ENCODE measurements around the gene ATP1B1. TPM values are rescaled to one million over a fixed set of nuclear protein-coding genes. Genes with fewer than 3 reads are reported as not detected.

The ATP1B1 gene
- polyA plus RNA-seq, 1 donor (not counting 4 experiments of a cell fraction or from before 2014, with no cell fraction given), result 30.0 TPM

DNA sequence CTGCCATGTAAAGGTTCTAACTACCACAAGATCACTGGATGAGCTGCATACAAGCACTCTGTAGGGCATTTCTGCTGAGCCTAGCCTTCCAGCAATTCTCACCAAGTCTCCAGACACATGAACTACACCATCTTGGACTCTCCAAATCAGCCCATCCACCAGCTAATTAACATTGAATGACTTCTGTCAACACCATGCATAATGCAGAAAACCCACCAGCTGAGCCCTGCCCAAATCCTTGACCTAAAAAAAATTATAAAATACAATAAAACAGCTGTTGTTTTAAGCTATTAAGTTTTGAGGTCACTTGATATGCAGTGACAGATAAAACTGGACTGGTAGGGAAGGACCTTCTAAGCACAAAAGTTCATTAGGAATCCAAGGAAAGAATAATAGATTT lies 44.3 kb upstream of the ATP1B1 start:
- Histone ChIP-seq H3K9me3 (ENCODE audit: control insufficient read depth, low read depth, low read length) (no peaks in the 10 kb centered on the region), H3K27ac (ENCODE audit: control insufficient read depth, insufficient read depth, low read length) (no peak overlapping the region), H2AFZ (ENCODE audit: control insufficient read depth, low read length) (no peak overlapping the region), H3K4me3 (ENCODE audit: control insufficient read depth in 2 of 3, extremely low read depth in 1 of 3, insufficient read depth in 2 of 3, low read depth in 1 of 3, low read length in 3 of 3) (no peak overlapping the region), H3K4me1 (ENCODE audit: control insufficient read depth, extremely low read depth, insufficient read depth, low read length) (peaks cover 11% of the 10 kb centered on the region), H3K36me3 (ENCODE audit: control insufficient read depth in 2 of 2, extremely low read depth in 1 of 2, insufficient read depth in 2 of 2, low read length in 2 of 2) (no peaks in the 10 kb centered on the region), H3K27me3 (ENCODE audit: control insufficient read depth, extremely low read depth, insufficient read depth, low read length) (no peaks in the 10 kb centered on the region), H3K9ac (ENCODE audit: control insufficient read depth, extremely low read depth, insufficient read depth, low read length) (no peak overlapping the region), H3K9me1 (ENCODE audit: control insufficient read depth, extremely low read depth, insufficient read depth, low read length) (no peaks in the 10 kb centered on the region), H3K79me2 (ENCODE audit: control insufficient read depth, insufficient read depth, low read length) (no peaks in the 10 kb centered on the region), H3K4me2 (ENCODE audit: control insufficient read depth, extremely low read depth, insufficient read depth, low read depth, low read length) (no peak overlapping the region), H4K20me1 (ENCODE audit: control insufficient read depth, extremely low read depth, insufficient read depth, low read length) (no peaks in the 10 kb centered on the region)
- TF ChIP-seq EZH2 (IDR thresholded peaks at IDR 0.05; ENCODE audit: low read length), result no peak
- TF ChIP-seq, protein P1, sequence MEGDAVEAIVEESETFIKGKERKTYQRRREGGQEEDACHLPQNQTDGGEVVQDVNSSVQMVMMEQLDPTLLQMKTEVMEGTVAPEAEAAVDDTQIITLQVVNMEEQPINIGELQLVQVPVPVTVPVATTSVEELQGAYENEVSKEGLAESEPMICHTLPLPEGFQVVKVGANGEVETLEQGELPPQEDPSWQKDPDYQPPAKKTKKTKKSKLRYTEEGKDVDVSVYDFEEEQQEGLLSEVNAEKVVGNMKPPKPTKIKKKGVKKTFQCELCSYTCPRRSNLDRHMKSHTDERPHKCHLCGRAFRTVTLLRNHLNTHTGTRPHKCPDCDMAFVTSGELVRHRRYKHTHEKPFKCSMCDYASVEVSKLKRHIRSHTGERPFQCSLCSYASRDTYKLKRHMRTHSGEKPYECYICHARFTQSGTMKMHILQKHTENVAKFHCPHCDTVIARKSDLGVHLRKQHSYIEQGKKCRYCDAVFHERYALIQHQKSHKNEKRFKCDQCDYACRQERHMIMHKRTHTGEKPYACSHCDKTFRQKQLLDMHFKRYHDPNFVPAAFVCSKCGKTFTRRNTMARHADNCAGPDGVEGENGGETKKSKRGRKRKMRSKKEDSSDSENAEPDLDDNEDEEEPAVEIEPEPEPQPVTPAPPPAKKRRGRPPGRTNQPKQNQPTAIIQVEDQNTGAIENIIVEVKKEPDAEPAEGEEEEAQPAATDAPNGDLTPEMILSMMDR (optimal IDR thresholded peaks at IDR 0.05 in 1 of 3, IDR thresholded peaks at IDR 0.05 in 1 of 3, conservative IDR thresholded peaks at IDR 0.05 in 1 of 3; ENCODE audit: extremely low read depth in 1 of 3, insufficient read depth in 2 of 3, low read length in 3 of 3), result no peak
- FAIRE-seq, result no peak
- DNase-seq (ENCODE audit: low read depth, low spot score), result no peak
- dilution Hi-C loops (cut with MboI; ENCODE audit: extremely low pct_ligation_motif_present, low sequenced_read_pairs), result no loop called here

DNA sequence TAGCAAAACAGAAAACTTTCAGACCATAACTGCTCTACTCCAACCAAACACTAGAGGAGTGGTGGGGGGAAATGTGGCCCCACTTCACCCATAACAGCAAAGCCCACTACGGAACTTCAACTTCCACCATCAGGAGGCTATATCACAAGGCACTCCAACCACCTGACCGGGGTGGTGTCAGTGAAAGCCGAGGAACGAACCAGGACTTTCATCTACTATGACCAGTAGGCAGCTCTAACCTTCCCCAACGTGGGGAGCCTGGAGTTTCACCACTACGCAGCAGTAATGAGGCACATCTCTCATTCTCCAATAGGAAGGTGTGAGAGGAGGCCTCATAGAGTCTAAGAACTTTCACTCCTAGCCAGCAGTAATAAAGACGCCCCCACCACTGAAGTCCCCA lies 42.4 kb upstream of the ATP1B1 start:
- Histone ChIP-seq H3K9me3 (ENCODE audit: control insufficient read depth, low read depth, low read length) (no peaks in the 10 kb centered on the region), H3K9ac (ENCODE audit: control insufficient read depth, extremely low read depth, insufficient read depth, low read length) (no peak overlapping the region), H3K4me2 (ENCODE audit: control insufficient read depth, extremely low read depth, insufficient read depth, low read depth, low read length) (no peak overlapping the region), H3K4me1 (ENCODE audit: control insufficient read depth, extremely low read depth, insufficient read depth, low read length) (peaks cover 11% of the 10 kb centered on the region), H3K36me3 (ENCODE audit: control insufficient read depth in 2 of 2, extremely low read depth in 1 of 2, insufficient read depth in 2 of 2, low read length in 2 of 2) (no peaks in the 10 kb centered on the region), H3K27me3 (ENCODE audit: control insufficient read depth, extremely low read depth, insufficient read depth, low read length) (no peaks in the 10 kb centered on the region), H4K20me1 (ENCODE audit: control insufficient read depth, extremely low read depth, insufficient read depth, low read length) (no peaks in the 10 kb centered on the region), H3K4me3 (ENCODE audit: control insufficient read depth in 2 of 3, extremely low read depth in 1 of 3, insufficient read depth in 2 of 3, low read depth in 1 of 3, low read length in 3 of 3) (no peak overlapping the region), H3K27ac (ENCODE audit: control insufficient read depth, insufficient read depth, low read length) (no peak overlapping the region), H2AFZ (ENCODE audit: control insufficient read depth, low read length) (no peak overlapping the region), H3K9me1 (ENCODE audit: control insufficient read depth, extremely low read depth, insufficient read depth, low read length) (no peaks in the 10 kb centered on the region), H3K79me2 (ENCODE audit: control insufficient read depth, insufficient read depth, low read length) (no peaks in the 10 kb centered on the region)
- FAIRE-seq (no peak), DNase-seq (ENCODE audit: low read depth, low spot score) (no peak)
- no peak for TF ChIP-seq EZH2 (IDR thresholded peaks at IDR 0.05; ENCODE audit: low read length)
- TF ChIP-seq, protein P1 (optimal IDR thresholded peaks at IDR 0.05 in 1 of 3, IDR thresholded peaks at IDR 0.05 in 1 of 3, conservative IDR thresholded peaks at IDR 0.05 in 1 of 3; ENCODE audit: extremely low read depth in 1 of 3, insufficient read depth in 2 of 3, low read length in 3 of 3), result no peak
- dilution Hi-C loops (cut with MboI; ENCODE audit: extremely low pct_ligation_motif_present, low sequenced_read_pairs), result no loop called here
